ENCODE results near the gene CLCN3.

DNA sequence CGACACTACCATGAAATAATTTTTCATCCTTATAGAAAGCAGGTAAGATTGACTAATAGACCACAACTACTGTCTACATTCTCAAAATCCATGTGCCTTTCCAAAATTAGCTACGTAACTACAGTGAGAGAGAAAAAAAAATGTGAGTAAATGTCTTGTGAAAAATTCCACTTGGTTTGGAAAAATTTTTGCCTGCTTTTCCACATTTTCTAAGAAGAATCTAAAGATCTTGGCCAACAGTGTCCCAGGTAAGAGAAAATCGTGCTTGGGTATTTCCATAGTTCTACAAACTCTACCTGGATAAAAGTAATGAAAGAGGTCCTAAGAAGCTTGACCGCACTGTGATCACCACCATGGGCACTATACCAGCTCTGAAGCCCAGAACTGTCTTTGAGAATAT lies 1.4 kb upstream of the CLCN3 start:
- TF ChIP-seq, protein P1, sequence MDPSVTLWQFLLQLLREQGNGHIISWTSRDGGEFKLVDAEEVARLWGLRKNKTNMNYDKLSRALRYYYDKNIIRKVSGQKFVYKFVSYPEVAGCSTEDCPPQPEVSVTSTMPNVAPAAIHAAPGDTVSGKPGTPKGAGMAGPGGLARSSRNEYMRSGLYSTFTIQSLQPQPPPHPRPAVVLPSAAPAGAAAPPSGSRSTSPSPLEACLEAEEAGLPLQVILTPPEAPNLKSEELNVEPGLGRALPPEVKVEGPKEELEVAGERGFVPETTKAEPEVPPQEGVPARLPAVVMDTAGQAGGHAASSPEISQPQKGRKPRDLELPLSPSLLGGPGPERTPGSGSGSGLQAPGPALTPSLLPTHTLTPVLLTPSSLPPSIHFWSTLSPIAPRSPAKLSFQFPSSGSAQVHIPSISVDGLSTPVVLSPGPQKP (IDR thresholded peaks at IDR 0.05; ENCODE audit: borderline replicate concordance, low read depth, low read length) = no peak
- TF ChIP-seq, protein P2, sequence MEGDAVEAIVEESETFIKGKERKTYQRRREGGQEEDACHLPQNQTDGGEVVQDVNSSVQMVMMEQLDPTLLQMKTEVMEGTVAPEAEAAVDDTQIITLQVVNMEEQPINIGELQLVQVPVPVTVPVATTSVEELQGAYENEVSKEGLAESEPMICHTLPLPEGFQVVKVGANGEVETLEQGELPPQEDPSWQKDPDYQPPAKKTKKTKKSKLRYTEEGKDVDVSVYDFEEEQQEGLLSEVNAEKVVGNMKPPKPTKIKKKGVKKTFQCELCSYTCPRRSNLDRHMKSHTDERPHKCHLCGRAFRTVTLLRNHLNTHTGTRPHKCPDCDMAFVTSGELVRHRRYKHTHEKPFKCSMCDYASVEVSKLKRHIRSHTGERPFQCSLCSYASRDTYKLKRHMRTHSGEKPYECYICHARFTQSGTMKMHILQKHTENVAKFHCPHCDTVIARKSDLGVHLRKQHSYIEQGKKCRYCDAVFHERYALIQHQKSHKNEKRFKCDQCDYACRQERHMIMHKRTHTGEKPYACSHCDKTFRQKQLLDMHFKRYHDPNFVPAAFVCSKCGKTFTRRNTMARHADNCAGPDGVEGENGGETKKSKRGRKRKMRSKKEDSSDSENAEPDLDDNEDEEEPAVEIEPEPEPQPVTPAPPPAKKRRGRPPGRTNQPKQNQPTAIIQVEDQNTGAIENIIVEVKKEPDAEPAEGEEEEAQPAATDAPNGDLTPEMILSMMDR (conservative IDR thresholded peaks at IDR 0.05; ENCODE audit: low read depth, low read length) = no peak
- TF ChIP-seq RFX5 (IDR thresholded peaks at IDR 0.05; ENCODE audit: low read depth, low read length) (no peak), RCOR1 (IDR thresholded peaks at IDR 0.05; ENCODE audit: insufficient replicate concordance, low read length) (no peak), POLR2A (IDR thresholded peaks at IDR 0.05; ENCODE audit: low read depth, low read length) (no peak), BHLHE40 (IDR thresholded peaks at IDR 0.05; ENCODE audit: low read depth, low read length) (no peak), SMC3 (IDR thresholded peaks at IDR 0.05; ENCODE audit: low read depth, low read length) (no peak), MAFK (IDR thresholded peaks at IDR 0.05; ENCODE audit: low read depth, low read length) (no peak), RAD21 (IDR thresholded peaks at IDR 0.05; ENCODE audit: low read length) (no peak), FOS (IDR thresholded peaks at IDR 0.05; ENCODE audit: low read depth, low read length) (no peak), MXI1 (IDR thresholded peaks at IDR 0.05; ENCODE audit: borderline replicate concordance, low read depth, low read length) (no peak), CHD1 (IDR thresholded peaks at IDR 0.05; ENCODE audit: low read depth, low read length) (no peak), CEBPB (IDR thresholded peaks at IDR 0.05; ENCODE audit: low read depth, low read length) (no peak)
- TF ChIP-seq, protein P3, sequence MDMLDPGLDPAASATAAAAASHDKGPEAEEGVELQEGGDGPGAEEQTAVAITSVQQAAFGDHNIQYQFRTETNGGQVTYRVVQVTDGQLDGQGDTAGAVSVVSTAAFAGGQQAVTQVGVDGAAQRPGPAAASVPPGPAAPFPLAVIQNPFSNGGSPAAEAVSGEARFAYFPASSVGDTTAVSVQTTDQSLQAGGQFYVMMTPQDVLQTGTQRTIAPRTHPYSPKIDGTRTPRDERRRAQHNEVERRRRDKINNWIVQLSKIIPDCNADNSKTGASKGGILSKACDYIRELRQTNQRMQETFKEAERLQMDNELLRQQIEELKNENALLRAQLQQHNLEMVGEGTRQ (IDR thresholded peaks at IDR 0.05; ENCODE audit: low read depth, low read length) = no peak
